GM21619 (cell line): Measurements from ENCODE around the gene GOLGA6A.

ENCODE experiments used
- ATAC-seq: cut with Tn5 transposase; IDR thresholded peaks from one replicate; pipeline ENCODE4 v1.9.1; 2021; ENCODE audit not compliant: unreplicated experiment

Gene GOLGA6A

DNA sequence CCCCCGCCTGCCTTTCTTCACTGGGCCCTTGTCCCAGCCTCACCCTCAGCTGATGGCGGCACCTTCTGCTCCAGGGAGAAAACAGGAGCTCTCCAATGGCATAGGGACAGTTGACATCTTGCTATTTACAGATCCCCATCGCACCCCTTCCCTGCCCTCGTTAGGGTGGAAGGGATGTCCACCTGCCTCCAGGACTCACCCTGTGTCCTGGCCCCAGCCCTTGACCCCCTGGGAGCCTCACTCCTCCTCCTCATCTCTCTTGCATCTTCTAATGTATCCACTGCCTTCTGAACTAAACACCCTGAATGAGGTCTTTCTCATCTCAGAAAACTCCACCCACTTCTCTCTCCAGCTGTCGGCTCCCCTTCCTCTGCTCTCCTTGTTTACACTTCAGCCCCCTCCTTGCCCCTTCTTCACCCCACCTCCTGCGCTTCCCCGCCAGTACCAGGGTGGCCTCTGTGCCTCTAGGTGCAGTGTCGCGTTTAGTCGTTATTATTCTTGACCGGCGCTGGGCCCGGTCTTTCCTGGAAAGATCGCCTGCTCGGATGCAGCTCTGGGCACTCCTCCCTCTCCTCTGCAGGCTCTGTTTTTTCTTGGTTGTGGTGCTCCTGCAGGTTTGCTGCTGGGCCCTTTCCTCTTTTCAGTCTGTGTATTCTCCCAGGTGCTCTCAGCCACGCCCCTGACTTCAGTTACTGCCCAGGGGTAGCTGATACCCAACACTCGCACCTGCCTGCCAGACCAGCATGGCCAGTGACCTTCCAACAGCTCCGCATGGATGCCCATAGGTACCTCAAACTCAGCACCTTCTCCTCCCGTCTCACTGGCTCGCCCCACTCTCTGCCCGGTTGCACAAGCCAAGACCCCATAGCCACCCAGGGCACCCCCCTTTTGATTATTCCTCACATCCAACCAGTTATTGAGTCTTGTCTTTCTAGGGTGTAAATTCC, 44.9 kb downstream of the GOLGA6A start:
- ATAC-seq: no peak

DNA sequence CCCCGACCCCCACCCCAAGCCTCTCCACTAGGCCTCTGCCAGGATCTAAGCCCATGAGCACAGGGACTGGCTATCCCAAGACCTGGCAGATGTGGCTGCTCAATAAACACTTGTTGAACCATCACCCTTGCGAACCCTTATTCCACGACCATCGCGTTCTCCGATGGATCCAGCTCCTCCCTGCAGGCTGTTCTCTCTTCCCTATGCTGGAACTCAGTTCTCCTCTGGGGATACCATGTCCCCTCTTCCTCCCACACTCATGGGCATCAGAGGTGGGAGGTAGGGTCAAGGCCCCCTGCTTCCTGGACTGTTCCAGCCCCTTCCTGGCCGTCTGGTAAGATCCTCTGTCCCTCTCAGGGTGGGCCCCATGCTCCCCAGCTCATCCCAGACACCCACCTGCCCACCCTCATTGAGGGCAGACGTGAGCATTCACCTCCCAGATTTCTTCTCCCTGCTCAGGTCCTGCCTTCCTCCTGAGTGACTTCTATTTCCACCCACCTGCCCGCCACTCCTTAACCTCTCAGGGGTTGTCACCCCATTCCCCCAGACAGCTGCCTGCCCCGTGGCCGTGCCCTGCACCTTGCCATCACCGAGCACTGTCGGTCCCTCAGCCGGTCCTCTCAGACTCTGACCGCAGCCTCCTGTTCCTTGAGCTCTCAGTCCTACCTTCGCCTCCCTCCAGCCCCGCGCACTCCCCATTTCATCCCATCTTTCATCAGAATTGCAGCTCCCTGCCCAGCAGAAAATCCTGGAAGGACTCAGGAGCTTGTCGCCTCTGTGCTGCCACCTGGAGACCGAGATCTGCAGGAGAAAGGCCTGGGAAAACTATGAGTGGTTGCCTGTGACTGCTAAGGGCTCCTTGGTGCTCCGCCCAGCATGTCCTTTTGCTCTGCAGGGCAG, 45.8 kb downstream of the GOLGA6A start:
- ATAC-seq: no peak

DNA sequence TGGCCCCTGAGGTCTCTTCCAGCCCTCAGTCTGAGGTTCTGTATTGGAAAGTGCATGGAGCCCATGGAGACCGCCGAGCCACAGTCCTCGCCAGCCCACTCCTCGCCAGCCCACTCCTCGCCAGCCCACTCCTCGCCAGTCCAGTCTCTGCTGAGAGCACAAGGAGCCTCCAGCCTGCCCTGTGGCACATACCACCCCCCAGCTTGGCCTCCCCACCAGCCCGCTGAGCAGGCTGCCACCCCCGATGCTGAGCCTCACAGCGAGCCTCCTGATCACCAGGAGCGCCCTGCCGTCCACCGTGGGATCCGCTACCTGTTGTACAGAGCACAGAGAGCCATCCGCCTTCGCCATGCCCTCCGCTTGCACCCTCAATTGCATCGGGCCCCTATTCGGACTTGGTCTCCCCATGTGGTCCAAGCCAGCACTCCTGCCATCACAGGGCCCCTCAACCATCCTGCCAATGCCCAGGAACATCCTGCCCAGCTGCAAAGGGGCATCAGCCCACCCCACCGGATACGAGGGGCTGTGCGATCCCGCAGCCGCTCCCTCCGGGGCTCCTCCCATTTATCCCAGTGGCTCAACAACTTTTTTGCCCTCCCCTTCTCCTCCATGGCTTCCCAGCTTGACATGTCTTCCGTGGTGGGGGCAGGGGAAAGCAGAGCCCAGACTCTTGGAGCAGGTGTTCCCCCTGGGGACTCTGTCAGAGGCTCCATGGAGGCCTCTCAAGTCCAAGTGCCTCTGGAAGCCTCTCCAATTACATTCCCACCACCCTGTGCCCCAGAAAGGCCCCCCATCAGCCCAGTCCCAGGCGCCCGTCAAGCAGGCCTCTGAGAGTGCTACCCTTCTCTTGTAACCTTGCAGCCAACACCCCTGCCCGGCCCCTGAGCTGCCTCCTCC, 47.0 kb downstream of the GOLGA6A start:
- ATAC-seq: no peak

DNA sequence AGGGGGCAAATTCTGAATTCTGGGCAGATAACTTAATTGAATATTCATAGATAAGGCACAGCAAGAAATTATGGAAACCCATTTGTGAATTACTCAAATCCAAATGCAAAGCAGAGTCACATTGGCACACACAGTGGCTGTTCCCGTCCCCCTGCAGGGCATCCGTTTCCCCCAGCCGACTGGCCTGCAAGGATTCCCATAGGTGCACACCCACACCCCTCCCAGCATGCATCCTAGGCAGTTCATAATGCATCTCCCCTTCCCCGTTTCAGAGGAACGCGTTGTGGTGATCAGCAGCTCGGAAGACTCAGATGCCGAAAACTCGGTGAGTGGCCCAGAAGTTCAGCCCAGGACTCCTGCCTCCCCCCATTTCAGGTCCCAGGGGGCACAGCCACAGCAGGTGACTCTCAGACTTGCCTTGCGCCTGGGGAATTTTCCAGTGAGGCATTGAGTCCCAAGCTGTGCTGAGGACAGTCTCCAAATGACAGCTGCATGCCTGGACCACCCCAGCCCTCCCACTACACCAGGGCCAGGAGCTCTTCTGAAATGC, 48.1 kb downstream of the GOLGA6A start:
- ATAC-seq: no peak

DNA sequence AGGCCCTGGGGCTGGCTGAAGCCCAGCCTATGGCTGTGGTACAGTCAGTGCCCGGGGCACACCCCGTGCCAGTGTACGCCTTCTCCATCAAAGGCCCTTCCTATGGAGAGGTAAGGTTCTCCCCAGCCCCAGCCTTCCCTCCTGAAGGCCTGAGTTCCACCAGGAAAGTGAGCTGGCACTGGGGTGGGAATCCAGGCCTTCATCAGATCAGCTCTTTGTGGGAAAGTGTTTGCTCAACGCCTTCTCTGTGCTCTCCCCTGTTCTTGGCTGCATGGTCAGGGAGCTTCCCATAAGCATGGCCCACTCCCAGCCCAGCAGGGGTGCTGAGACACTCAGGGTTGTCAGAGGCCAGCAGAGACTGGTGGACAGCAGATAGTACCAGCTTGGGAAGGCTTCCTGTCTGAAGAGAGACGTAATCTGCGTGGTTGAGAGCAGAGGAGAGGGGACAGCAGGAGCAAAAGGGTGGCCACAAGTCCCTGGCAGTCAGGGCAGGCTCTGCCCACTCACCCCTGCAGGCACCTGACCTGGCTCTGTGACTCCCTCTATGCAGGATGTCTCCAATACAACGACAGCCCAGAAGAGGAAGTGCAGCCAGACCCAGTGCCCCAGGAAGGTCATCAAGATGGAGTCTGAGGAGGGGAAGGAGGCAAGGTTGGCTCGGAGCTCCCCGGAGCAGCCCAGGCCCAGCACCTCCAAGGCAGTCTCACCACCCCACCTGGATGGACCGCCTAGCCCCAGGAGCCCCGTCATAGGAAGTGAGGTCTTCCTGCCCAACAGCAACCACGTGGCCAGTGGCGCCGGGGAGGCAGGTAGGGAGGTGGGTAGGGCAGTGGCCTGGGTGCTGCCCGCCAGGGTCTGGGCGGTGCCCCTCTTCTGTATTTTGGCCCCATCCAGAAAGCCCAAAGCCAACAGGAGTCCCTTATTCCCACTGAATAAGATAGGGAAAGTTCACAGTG, 49.5 kb downstream of the GOLGA6A start:
- ATAC-seq: no peak

DNA sequence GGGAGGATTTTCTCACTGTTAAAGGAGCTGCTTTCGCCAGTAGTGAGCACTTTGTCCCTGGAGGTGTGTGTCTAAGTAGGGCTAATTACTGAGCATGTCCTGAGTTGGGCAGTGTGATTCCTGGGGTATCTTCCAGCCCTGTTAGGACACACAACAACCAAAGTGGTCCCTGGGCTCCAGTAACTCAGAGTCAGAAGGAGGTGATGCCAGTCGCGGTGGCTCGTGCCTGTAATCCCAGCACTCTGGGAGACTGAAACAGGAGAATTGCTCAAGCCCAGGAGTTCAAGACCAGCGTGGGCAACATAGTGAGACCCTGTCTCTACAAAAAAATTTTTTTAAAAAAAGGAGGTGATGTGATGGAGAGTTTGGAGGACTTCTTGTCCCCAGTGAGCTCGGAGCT, 50.3 kb downstream of the GOLGA6A start:
- ATAC-seq: no peak

DNA sequence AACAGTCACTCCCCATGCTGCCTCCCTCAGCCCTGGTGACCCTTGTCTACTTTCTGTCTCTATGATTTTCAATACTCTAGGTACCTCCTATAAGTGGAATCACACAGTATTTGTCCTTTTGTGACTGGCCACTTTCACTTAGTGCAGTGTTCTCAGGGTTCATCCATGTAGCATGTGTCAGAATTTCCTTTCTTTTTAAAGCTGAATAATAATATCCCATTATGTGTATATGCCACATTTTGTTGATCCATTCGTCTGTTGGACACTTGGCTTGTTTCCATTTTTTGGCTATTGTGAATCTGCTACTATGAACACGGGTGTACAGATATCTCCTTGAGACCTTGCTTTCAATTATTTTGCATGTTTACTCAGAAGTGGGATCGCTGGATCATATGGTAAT, 53.7 kb downstream of the GOLGA6A start:
- ATAC-seq: no peak

DNA sequence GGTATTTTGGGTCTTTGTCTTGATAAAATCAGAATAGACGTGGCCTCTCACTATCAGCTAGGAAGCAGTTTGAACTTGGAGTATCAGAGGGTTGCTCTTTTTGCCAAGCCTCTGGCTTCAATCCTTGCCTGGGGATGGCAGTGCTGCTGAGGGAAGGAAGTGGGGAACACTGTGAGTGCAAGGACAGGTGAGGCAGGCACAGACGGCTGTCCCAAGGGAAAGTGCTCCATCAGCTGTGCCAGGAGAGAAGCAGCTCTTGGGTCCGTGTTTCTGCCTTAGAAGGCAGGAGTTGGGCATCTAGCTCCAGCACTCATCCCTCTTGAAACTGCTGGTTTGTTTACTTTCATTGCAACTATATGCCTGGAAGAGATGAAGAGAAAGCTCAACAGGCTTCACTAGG, 54.7 kb downstream of the GOLGA6A start:
- ATAC-seq: no peak

DNA sequence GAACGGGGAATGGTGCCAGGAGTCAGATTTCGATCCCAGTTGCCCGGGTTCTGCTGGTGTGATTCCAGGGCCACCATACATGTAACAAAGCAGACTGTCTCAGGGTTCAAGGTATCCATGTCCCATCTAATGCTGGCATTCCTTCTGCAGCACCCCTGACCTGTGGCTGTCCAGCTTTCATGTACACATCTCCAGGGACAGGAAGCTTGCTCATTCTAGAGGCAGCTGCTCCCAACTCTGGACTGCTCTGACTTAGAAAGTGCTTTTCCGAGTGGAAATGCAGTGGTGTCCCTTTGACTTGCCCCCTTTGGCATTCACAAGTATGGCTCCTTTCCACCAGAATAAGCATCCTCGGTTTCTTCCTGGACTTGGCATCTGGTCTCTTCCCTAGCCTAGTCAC, 56.9 kb downstream of the GOLGA6A start:
- no peak for ATAC-seq

DNA sequence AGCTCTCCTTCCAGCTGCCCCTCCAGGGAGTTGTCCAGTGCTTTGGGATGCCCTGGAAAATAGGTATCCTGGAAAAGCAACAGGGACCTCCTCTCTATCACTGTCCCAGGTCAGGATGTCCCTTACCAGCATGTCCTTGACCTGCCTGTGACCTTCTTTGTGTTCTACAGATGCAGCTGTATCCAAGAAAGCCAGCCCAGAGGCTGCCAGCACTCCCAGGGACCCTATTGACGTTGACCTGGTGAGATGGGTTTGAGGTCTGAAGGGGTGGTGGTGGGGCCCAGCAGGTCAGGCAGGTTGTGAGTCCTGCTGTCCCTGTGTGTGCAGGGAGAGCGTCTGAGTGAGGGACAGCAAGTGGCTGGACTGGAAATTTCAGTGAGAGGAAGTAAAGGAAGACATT, 57.7 kb downstream of the GOLGA6A start:
- ATAC-seq: no peak

DNA sequence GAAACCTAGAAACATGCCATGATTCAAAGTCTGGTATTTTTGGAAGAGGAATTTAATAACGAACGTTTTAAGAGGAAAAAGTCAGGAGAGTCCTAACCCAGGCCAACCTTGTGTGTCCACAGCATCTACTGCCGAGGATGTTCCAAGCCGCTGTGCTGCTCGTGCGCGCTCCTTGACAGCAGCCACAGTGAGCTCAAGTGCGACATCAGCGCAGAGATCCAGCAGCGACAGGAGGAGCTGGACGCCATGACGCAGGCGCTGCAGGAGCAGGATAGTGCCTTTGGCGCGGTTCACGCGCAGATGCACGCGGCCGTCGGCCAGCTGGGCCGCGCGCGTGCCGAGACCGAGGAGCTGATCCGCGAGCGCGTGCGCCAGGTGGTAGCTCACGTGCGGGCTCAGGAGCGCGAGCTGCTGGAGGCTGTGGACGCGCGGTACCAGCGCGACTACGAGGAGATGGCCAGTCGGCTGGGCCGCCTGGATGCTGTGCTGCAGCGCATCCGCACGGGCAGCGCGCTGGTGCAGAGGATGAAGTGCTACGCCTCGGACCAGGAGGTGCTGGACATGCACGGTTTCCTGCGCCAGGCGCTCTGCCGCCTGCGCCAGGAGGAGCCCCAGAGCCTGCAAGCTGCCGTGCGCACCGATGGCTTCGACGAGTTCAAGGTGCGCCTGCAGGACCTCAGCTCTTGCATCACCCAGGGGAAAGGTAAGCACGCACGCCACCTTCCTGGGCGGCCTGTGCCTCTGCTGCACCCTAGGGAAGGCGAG, 59.5 kb downstream of the GOLGA6A start:
- ATAC-seq: no peak
